Dendritic cell treated with granulocyte-macrophage colony-stimulating factor and Interleukin-4, amounts not matched to agents 40 ng/mL and 50 ng/mL, for 4 days (primary cell): Measurements from ENCODE around the gene FOXA3.

Experiments used
- H3K27ac Mint-ChIP-seq: one replicate; pipeline ENCODE4 v1.8.0; 2022; ENCODE audit warnings: mild to moderate bottlenecking, mixed read lengths
- H3K27me3 Mint-ChIP-seq: one replicate; pipeline ENCODE4 v1.8.0; 2022; ENCODE audit warnings: mild to moderate bottlenecking, mixed read lengths
- H3K36me3 Mint-ChIP-seq: one replicate; pipeline ENCODE4 v1.8.0; 2022; ENCODE audit warnings: low read depth, mixed read lengths
- H3K4me1 Mint-ChIP-seq: one replicate; pipeline ENCODE4 v1.8.0; 2022; ENCODE audit warnings: low read depth, mixed read lengths
- H3K4me3 Mint-ChIP-seq: one replicate; pipeline ENCODE4 v1.8.0; 2022; ENCODE audit warnings: mild to moderate bottlenecking, moderate library complexity, mixed read lengths
- H3K9me3 Mint-ChIP-seq: one replicate; pipeline ENCODE4 v1.8.0; 2022; ENCODE audit warnings: mixed read lengths
- intact Hi-C: fragments of 100-400 bp; cut with micrococcal nuclease; formaldehyde crosslinking; loops from one replicate; pipeline ENCODE4 v1.15.0; 2022

FOXA3 gene

GRCh38 chr19:45874620-45874966 is 10.5 kb downstream of the FOXA3 start:
- intact Hi-C loops = no loop called here
- Mint-ChIP-seq H3K36me3 (no peaks in the 10 kb centered on the region), H3K9me3 (no peaks in the 10 kb centered on the region), H3K27ac (no peak overlapping the region), H3K27me3 (peaks cover 73% of the 10 kb centered on the region), H3K4me3 (no peak overlapping the region), H3K4me1 (peaks cover 14% of the 10 kb centered on the region)

GRCh38 chr19:45876161-45876410 is 12.0 kb downstream of the FOXA3 start:
- peaks cover 14% of the 10 kb centered on the region for H3K4me1 Mint-ChIP-seq
- no peaks in the 10 kb centered on the region for H3K36me3 Mint-ChIP-seq
- H3K9me3 Mint-ChIP-seq = no peaks in the 10 kb centered on the region
- H3K27ac Mint-ChIP-seq = no peak overlapping the region
- intact Hi-C loops = no loop called here
- no peak overlapping the region for H3K4me3 Mint-ChIP-seq
- H3K27me3 Mint-ChIP-seq = peaks cover 80% of the 10 kb centered on the region

- intact Hi-C loops = no loop called here
- no peaks in the 10 kb centered on the region for H3K9me3 Mint-ChIP-seq
- peaks cover 79% of the 10 kb centered on the region for H3K27me3 Mint-ChIP-seq
- no peaks in the 10 kb centered on the region for H3K36me3 Mint-ChIP-seq
- H3K4me1 Mint-ChIP-seq = peaks cover 14% of the 10 kb centered on the region
- H3K4me3 Mint-ChIP-seq = no peak overlapping the region
- no peak overlapping the region for H3K27ac Mint-ChIP-seq
These were observed 12.5 kb downstream of the FOXA3 start for GRCh38 chr19:45876411-45877197.

DNA sequence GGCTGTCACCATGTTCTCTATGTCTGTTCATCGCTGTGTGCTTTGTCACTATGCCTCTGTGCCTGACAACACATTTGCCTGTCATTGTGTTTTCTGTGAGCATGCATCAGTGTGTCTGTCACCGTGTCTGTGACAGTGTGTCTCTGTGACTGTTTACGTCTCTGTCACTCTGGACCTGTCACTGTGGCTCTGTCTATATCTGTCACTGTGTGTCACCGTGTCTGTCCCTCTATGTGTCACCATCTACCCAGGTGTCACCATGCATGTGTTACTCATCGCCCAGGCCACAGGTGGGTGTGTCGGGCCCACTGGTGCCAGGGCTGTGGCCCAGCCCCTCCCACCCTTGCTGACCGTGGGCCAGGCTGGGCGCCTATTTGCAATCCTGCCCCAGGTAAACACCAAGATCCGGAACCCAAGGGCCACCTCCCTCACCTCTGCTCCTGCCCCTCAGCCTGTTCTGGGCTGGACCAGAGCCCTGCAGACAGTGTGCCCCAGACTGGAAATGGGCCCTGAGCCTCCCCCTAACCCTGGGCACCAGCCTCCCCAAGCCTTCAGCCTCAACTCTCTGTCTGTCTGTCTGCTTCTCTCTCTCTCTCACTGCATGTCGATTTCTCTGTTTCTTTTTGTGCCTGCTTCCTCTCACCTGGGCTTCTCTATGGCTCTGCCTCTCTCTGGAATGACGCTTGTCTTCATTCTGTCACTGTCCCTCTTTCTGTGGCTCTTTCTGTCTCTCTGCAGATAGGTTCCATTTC is 14.1 kb downstream of the FOXA3 start:
- Mint-ChIP-seq H3K27ac (no peak overlapping the region), H3K4me3 (no peak overlapping the region), H3K4me1 (peaks cover 17% of the 10 kb centered on the region), H3K36me3 (no peaks in the 10 kb centered on the region), H3K9me3 (no peaks in the 10 kb centered on the region), H3K27me3 (peaks cover 84% of the 10 kb centered on the region)
- intact Hi-C loops = no loop called here

DNA sequence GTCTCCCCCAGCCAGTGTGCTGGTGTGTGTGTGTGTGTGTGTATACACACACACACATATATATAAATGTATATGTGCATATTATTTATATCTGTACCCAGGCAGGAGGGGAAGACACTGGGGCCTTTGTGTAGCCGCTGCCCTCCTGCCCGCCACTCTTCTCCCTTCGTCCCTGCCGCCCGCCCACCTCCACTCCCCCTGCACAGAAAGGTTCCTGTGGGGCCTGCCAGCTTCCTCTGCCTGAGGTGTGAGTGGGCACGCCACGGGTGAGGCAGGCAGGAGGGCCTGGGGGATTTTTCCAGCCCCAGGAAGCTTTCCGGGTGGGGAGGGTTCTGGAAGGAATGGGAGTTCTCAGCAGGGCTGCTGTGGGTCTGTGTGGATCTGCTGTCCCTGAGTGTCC is 14.9 kb downstream of the FOXA3 start:
- Mint-ChIP-seq H3K27me3 (peaks cover 77% of the 10 kb centered on the region), H3K27ac (no peak overlapping the region), H3K36me3 (no peaks in the 10 kb centered on the region), H3K9me3 (no peaks in the 10 kb centered on the region), H3K4me1 (peaks cover 25% of the 10 kb centered on the region), H3K4me3 (no peak overlapping the region)
- intact Hi-C loops = no loop called here

DNA sequence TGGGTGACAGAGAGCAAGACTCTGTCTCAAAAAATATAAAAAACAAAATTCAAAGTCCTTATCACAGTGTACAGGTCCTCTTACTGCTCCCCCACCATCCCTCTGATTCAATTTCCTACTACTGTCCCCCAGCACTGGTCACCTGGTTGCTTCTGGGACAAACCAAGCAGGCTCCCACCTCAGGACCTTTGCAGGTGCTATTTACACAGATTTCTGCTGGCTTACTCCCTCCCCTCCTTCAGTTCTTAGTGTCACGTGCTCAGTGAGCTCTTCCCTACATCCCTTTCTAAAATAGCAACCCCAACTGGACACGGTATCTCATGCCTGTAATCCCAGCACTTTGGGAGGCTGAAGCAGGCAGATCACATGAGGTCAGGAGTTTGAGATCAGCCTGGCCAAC is 15.8 kb downstream of the FOXA3 start:
- Mint-ChIP-seq H3K36me3 (no peaks in the 10 kb centered on the region), H3K27me3 (peaks cover 68% of the 10 kb centered on the region), H3K4me3 (no peak overlapping the region), H3K27ac (no peak overlapping the region), H3K4me1 (peaks cover 29% of the 10 kb centered on the region), H3K9me3 (no peaks in the 10 kb centered on the region)
- intact Hi-C loops = loop anchor here (5.0 kb wide), 1 partner anchor 63 kb away; the partner anchor contains the start of gene RSPH6A

DNA sequence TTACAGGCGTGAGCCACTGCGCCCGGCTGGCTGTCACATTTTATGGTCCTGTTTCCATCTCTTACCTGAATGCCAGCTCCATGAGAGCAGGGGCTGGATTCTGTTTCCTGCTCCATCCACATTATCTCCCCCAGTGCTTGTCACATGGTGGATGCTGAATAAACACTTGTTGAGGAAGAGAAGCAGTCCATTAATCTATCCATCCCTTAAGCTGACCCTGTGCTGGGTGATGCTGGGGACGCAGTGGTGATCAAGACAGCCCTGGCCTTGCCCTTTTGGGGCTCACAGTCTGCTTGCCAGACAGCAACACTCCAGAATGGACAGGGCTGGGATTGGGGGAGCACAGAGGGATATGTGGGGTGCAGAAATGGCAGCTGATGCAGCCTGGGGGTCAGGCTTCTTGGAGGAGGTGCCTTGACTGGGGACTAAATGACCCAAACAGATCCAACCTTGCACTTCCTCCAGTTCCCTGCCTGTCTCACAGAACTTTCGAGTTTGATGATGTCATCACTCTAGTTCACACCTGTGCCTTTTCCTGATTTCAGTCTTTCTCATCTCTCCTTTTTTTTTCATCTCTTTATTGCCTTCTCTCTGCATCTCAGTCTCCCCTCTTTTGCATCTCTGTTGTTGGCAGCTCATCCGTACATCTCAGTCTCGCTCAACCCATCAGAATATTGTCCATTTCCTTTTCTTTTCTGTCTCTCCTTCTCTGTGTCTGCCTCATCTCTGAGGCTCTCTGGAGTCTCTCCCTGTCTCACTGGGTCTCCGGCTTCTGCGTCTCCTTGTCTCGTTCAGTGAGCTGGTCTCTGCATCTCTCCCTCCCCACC is 17.2 kb downstream of the FOXA3 start:
- H3K36me3 Mint-ChIP-seq = peaks cover 5% of the 10 kb centered on the region
- no peak overlapping the region for H3K4me3 Mint-ChIP-seq
- peaks cover 55% of the 10 kb centered on the region for H3K27me3 Mint-ChIP-seq
- intact Hi-C loops = loop anchor here (5.0 kb wide), 1 partner anchor 64 kb away; the partner anchor contains the start of gene RSPH6A
- H3K4me1 Mint-ChIP-seq = peaks cover 30% of the 10 kb centered on the region
- H3K27ac Mint-ChIP-seq = no peak overlapping the region
- no peaks in the 10 kb centered on the region for H3K9me3 Mint-ChIP-seq

GRCh38 chr19:45881909-45882528 is 17.9 kb downstream of the FOXA3 start:
- Mint-ChIP-seq H3K9me3 (no peaks in the 10 kb centered on the region), H3K27ac (no peak overlapping the region), H3K4me1 (peaks cover 30% of the 10 kb centered on the region), H3K27me3 (peaks cover 48% of the 10 kb centered on the region), H3K36me3 (peaks cover 11% of the 10 kb centered on the region), H3K4me3 (no peak overlapping the region)
- intact Hi-C loops = loop anchor here (5.0 kb wide), 1 partner anchor 65 kb away; the partner anchor contains the start of gene RSPH6A

GRCh38 chr19:45882652-45883585 is 18.8 kb downstream of the FOXA3 start:
- intact Hi-C loops = loop anchor here (1.0 to 5.0 kb wide), 2 partner anchors 19 to 66 kb away; partner anchors contain the start of genes FOXA3 and RSPH6A

GRCh38 chr19:45883586-45883880 is 19.4 kb downstream of the FOXA3 start:
- H3K27ac Mint-ChIP-seq = no peak overlapping the region
- H3K4me1 Mint-ChIP-seq = peaks cover 29% of the 10 kb centered on the region
- H3K36me3 Mint-ChIP-seq = peaks cover 11% of the 10 kb centered on the region
- intact Hi-C loops = loop anchor here (1.0 to 5.0 kb wide), 2 partner anchors 19 to 66 kb away; partner anchors contain the start of genes FOXA3 and RSPH6A
- H3K27me3 Mint-ChIP-seq = peaks cover 33% of the 10 kb centered on the region
- H3K9me3 Mint-ChIP-seq = no peaks in the 10 kb centered on the region
- H3K4me3 Mint-ChIP-seq = no peak overlapping the region

More at GRCh38 chr19:45882652-45883585, 18.8 kb downstream of the FOXA3 start:
- H3K9me3 Mint-ChIP-seq = no peaks in the 10 kb centered on the region
- no peak overlapping the region for H3K4me3 Mint-ChIP-seq
- peaks cover 29% of the 10 kb centered on the region for H3K4me1 Mint-ChIP-seq
- H3K27me3 Mint-ChIP-seq = peaks cover 39% of the 10 kb centered on the region
- H3K27ac Mint-ChIP-seq = no peak overlapping the region
- peaks cover 11% of the 10 kb centered on the region for H3K36me3 Mint-ChIP-seq

DNA sequence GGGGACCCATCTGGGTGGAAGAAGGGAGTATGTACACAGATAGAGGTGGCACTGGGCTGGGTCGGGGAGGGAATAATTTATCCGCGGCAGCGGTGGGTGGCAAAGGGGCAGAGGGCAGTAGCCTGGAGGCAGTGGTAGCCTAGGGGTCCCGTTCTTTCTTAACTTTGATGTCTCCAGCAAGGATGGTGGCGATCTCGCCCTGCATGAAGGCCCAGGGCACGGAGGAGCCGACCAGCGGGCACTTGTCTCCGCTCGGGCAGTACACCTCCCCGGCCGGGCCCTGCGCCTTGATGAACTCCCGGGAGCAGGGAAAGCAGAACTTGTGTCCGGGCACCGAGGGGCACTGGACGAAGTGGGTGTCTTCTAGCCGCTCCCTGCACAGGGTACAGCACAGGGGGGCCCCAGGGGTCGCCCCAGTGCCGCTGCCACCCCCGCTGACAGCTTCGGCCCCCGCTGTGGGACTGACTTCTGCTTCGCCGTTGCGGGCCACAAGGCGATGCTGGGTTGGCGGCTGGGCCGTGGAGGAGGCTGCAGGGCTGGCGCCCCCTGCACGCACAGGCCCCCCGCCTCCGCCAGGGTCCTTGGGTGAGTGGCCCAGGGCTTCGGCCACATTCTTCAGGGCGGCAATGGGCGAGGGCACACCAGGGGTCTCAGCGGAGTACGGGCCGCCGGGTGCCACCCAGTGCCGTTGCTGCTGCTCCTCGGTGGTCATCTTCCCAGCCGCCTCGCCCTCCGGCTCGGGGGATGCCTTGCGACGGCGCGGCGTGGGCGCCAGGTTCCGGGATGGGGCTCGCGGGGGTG is 20.0 kb downstream of the FOXA3 start:
- H3K4me1 Mint-ChIP-seq = peaks cover 29% of the 10 kb centered on the region
- no peaks in the 10 kb centered on the region for H3K9me3 Mint-ChIP-seq
- no peak overlapping the region for H3K4me3 Mint-ChIP-seq
- peaks cover 28% of the 10 kb centered on the region for H3K27me3 Mint-ChIP-seq
- intact Hi-C loops = loop anchor here (1.0 to 5.0 kb wide), 2 partner anchors 20 to 67 kb away; partner anchors contain the start of genes FOXA3 and RSPH6A
- H3K36me3 Mint-ChIP-seq = peaks cover 11% of the 10 kb centered on the region
- H3K27ac Mint-ChIP-seq = no peak overlapping the region
